Mesendoderm (in vitro differentiated cells): ENCODE results near the gene RAB11FIP4.
A peak's percentile ranks its signal among the peaks of the same experiment; 100 is the strongest.

ENCODE experiments used
- DNase-seq: peaks from one replicate; pipeline ENCODE4 v3.0.0; 2013
- H2AK5ac ChIP-seq: 2 replicates; pipeline ENCODE4 v1.6.1; 2013; ENCODE audit warnings: low read length, inconsistent platforms
- H2BK120ac ChIP-seq: 2 replicates; pipeline ENCODE4 v1.6.1; 2013; ENCODE audit warnings: low read depth, mild to moderate bottlenecking, low read length, moderate library complexity, mixed read lengths
- H2BK15ac ChIP-seq: replicated peaks from 2 replicates; pipeline ENCODE4 v1.6.1; 2013; ENCODE audit warnings: low read depth, mild to moderate bottlenecking, moderate library complexity
- H2BK5ac ChIP-seq: 2 replicates; pipeline ENCODE4 v1.6.1; 2013; ENCODE audit warnings: low read length, inconsistent platforms
- H3K18ac ChIP-seq: 2 replicates; pipeline ENCODE4 v1.6.1; 2013; ENCODE audit warnings: mild to moderate bottlenecking, low read length, mixed read lengths
- H3K23ac ChIP-seq: one replicate; pipeline ENCODE4 v1.6.1; 2013; ENCODE audit warnings: low read length
- H3K27ac ChIP-seq: 2 replicates; pipeline ENCODE4 v1.5.1; 2013; ENCODE audit warnings: low read depth, mild to moderate bottlenecking, inconsistent platforms, low read length, moderate library complexity
- H3K27me3 ChIP-seq: 2 replicates; pipeline ENCODE4 v1.6.1; 2013; ENCODE audit warnings: low read length, control low read depth, mild to moderate bottlenecking, inconsistent platforms; ENCODE audit not compliant: insufficient read depth, poor library complexity
- H3K36me3 ChIP-seq: 2 replicates; pipeline ENCODE4 v1.6.1; 2013; ENCODE audit warnings: low read length, inconsistent platforms; ENCODE audit not compliant: control insufficient read depth, insufficient read depth
- H3K4ac ChIP-seq: one replicate; pipeline ENCODE4 v1.6.1; 2013; ENCODE audit warnings: low read depth, mild to moderate bottlenecking, low read length, moderate library complexity
- H3K4me1 ChIP-seq: 2 replicates; pipeline ENCODE4 v1.6.1; 2013; ENCODE audit warnings: low read depth, low read length, inconsistent platforms; ENCODE audit not compliant: control insufficient read depth
- H3K4me2 ChIP-seq: 2 replicates; pipeline ENCODE4 v1.6.1; 2013; ENCODE audit warnings: low read length
- H3K4me3 ChIP-seq: 2 replicates; pipeline ENCODE4 v1.5.1; 2013; ENCODE audit warnings: mild to moderate bottlenecking, low read length
- H3K56ac ChIP-seq: one replicate; pipeline ENCODE4 v1.6.1; 2013; ENCODE audit warnings: low read length
- H3K79me1 ChIP-seq: 2 replicates; pipeline ENCODE4 v1.6.1; 2013; ENCODE audit warnings: low read length, inconsistent platforms
- H3K79me2 ChIP-seq: 2 replicates; pipeline ENCODE4 v1.6.1; 2013; ENCODE audit warnings: mild to moderate bottlenecking, low read length; ENCODE audit not compliant: control insufficient read depth, insufficient read depth
- H3K9ac ChIP-seq: 2 replicates; pipeline ENCODE4 v1.6.1; 2013; ENCODE audit warnings: low read length, inconsistent platforms
- H4K5ac ChIP-seq: one replicate; pipeline ENCODE4 v1.6.1; 2013; ENCODE audit warnings: low read length
- H4K8ac ChIP-seq: one replicate; pipeline ENCODE4 v1.6.1; 2013; ENCODE audit warnings: low read depth, mild to moderate bottlenecking, control low read depth, low read length, moderate library complexity
- WGBS: extraction: QIAGEN DNeasy Blood & Tissue Kit; methylation state at CpG from one replicate; pipeline ENCODE4 v1.1.7; 2013; ENCODE audit warnings: low lambda C conversion rate, missing lambda C conversion rate; ENCODE audit not compliant: insufficient coverage; ENCODE audit errors: extremely low coverage; 5-methylcytosine and 5-hydroxymethylcytosine counted together

The RAB11FIP4 gene

GRCh38 chr17:31508288-31509094, 117.0 kb downstream of the RAB11FIP4 start:
- no CpG with 5 or more reads among the region's 13 CpGs for WGBS
- no peak overlapping the region for H2BK5ac ChIP-seq

GRCh38 chr17:31509095-31509804, 117.8 kb downstream of the RAB11FIP4 start:
- H2BK5ac ChIP-seq, result no peak overlapping the region
- no peak for DNase-seq
- no peak overlapping the region for H3K23ac ChIP-seq
- no peak overlapping the region for H2AK5ac ChIP-seq
- WGBS, result no CpG with 5 or more reads among the region's 13 CpGs
- H3K4ac ChIP-seq, result no peak overlapping the region
- H3K36me3 ChIP-seq, result no peaks in the 10 kb centered on the region
- no peak overlapping the region for H4K5ac ChIP-seq
- no peak overlapping the region for H2BK15ac ChIP-seq
- H3K18ac ChIP-seq, result no peak overlapping the region
- H3K4me3 ChIP-seq, result no peak overlapping the region
- no peak overlapping the region for H3K4me2 ChIP-seq
- H3K79me2 ChIP-seq, result no peaks in the 10 kb centered on the region
- H3K4me1 ChIP-seq, result peaks cover 2% of the 10 kb centered on the region
- H4K8ac ChIP-seq, result no peak overlapping the region
- H3K56ac ChIP-seq, result peak overlapping the region; percentile 31
- H3K79me1 ChIP-seq, result peaks cover 3% of the 10 kb centered on the region
- H3K9ac ChIP-seq, result no peak overlapping the region
- no peak overlapping the region for H2BK120ac ChIP-seq
- H3K27ac ChIP-seq, result no peak overlapping the region
- H3K27me3 ChIP-seq, result no peaks in the 10 kb centered on the region

More at GRCh38 chr17:31508288-31509094, 117.0 kb downstream of the RAB11FIP4 start:
- H4K8ac ChIP-seq, result no peak overlapping the region
- H2BK15ac ChIP-seq, result no peak overlapping the region
- H2BK120ac ChIP-seq, result no peak overlapping the region
- H3K36me3 ChIP-seq, result no peaks in the 10 kb centered on the region
- H3K4ac ChIP-seq, result no peak overlapping the region
- H3K79me1 ChIP-seq, result peaks cover 3% of the 10 kb centered on the region
- no peaks in the 10 kb centered on the region for H3K79me2 ChIP-seq
- no peak overlapping the region for H2AK5ac ChIP-seq
- no peak overlapping the region for H3K27ac ChIP-seq
- H4K5ac ChIP-seq, result no peak overlapping the region
- no peaks in the 10 kb centered on the region for H3K27me3 ChIP-seq
- peaks cover 2% of the 10 kb centered on the region for H3K4me1 ChIP-seq
- H3K56ac ChIP-seq, result peak overlapping the region; percentile 9
- no peak overlapping the region for H3K23ac ChIP-seq
- no peak overlapping the region for H3K18ac ChIP-seq
- H3K4me3 ChIP-seq, result no peak overlapping the region
- H3K9ac ChIP-seq, result no peak overlapping the region
- DNase-seq, result peak; percentile 57
- no peak overlapping the region for H3K4me2 ChIP-seq

- H3K56ac ChIP-seq, result peak overlapping the region; percentile 31
- H3K4me2 ChIP-seq, result no peak overlapping the region
These were observed 118.3 kb downstream of the RAB11FIP4 start for GRCh38 chr17:31509805-31510177.

GRCh38 chr17:31510308-31511194, 119.1 kb downstream of the RAB11FIP4 start:
- H3K4ac ChIP-seq, result no peak overlapping the region
- peaks cover 2% of the 10 kb centered on the region for H3K4me1 ChIP-seq
- no peak overlapping the region for H4K8ac ChIP-seq
- no peak overlapping the region for H3K9ac ChIP-seq
- no peak overlapping the region for H2BK5ac ChIP-seq
- no peak overlapping the region for H3K4me3 ChIP-seq
- no peak overlapping the region for H3K56ac ChIP-seq
- no peak overlapping the region for H2BK15ac ChIP-seq
- H3K23ac ChIP-seq, result no peak overlapping the region
- H2BK120ac ChIP-seq, result no peak overlapping the region
- H3K18ac ChIP-seq, result no peak overlapping the region
- peaks cover 3% of the 10 kb centered on the region for H3K79me1 ChIP-seq
- no peak overlapping the region for H4K5ac ChIP-seq
- H2AK5ac ChIP-seq, result no peak overlapping the region
- H3K36me3 ChIP-seq, result no peaks in the 10 kb centered on the region
- no peaks in the 10 kb centered on the region for H3K79me2 ChIP-seq
- no peaks in the 10 kb centered on the region for H3K27me3 ChIP-seq
- no CpG with 5 or more reads among the region's 14 CpGs for WGBS
- no peak overlapping the region for H3K27ac ChIP-seq
- DNase-seq, result no peak
- H3K4me2 ChIP-seq, result no peak overlapping the region

More at GRCh38 chr17:31509805-31510177, 118.3 kb downstream of the RAB11FIP4 start:
- no CpG with 5 or more reads among the region's 5 CpGs for WGBS
- Histone ChIP-seq H4K5ac (no peak overlapping the region), H2BK15ac (no peak overlapping the region), H2AK5ac (no peak overlapping the region), H3K4ac (no peak overlapping the region), H3K27me3 (no peaks in the 10 kb centered on the region), H4K8ac (no peak overlapping the region), H3K9ac (no peak overlapping the region), H3K27ac (no peak overlapping the region), H3K79me1 (peaks cover 3% of the 10 kb centered on the region), H3K4me3 (no peak overlapping the region), H3K36me3 (no peaks in the 10 kb centered on the region), H2BK120ac (no peak overlapping the region), H2BK5ac (no peak overlapping the region), H3K79me2 (no peaks in the 10 kb centered on the region), H3K4me1 (peaks cover 2% of the 10 kb centered on the region), H3K23ac (no peak overlapping the region), H3K18ac (no peak overlapping the region)
- peak; percentile 35 for DNase-seq

GRCh38 chr17:31511195-31511578, 119.7 kb downstream of the RAB11FIP4 start:
- H2BK15ac ChIP-seq, result no peak overlapping the region
- H4K8ac ChIP-seq, result no peak overlapping the region
- peaks cover 2% of the 10 kb centered on the region for H3K4me1 ChIP-seq
- no peaks in the 10 kb centered on the region for H3K36me3 ChIP-seq
- H3K9ac ChIP-seq, result no peak overlapping the region
- H2BK120ac ChIP-seq, result no peak overlapping the region
- no peaks in the 10 kb centered on the region for H3K27me3 ChIP-seq
- peaks cover 3% of the 10 kb centered on the region for H3K79me1 ChIP-seq
- no peak for DNase-seq
- no peak overlapping the region for H3K4me2 ChIP-seq
- H3K79me2 ChIP-seq, result no peaks in the 10 kb centered on the region
- no peak overlapping the region for H3K18ac ChIP-seq
- H3K23ac ChIP-seq, result no peak overlapping the region
- no peak overlapping the region for H3K27ac ChIP-seq
- H3K4ac ChIP-seq, result no peak overlapping the region
- no peak overlapping the region for H3K4me3 ChIP-seq
- no peak overlapping the region for H2AK5ac ChIP-seq
- no peak overlapping the region for H4K5ac ChIP-seq
- no CpG with 5 or more reads among the region's 9 CpGs for WGBS
- H2BK5ac ChIP-seq, result no peak overlapping the region
- no peak overlapping the region for H3K56ac ChIP-seq
